ENCODE measurements around the gene AHDC1.

Gene AHDC1, protein sequence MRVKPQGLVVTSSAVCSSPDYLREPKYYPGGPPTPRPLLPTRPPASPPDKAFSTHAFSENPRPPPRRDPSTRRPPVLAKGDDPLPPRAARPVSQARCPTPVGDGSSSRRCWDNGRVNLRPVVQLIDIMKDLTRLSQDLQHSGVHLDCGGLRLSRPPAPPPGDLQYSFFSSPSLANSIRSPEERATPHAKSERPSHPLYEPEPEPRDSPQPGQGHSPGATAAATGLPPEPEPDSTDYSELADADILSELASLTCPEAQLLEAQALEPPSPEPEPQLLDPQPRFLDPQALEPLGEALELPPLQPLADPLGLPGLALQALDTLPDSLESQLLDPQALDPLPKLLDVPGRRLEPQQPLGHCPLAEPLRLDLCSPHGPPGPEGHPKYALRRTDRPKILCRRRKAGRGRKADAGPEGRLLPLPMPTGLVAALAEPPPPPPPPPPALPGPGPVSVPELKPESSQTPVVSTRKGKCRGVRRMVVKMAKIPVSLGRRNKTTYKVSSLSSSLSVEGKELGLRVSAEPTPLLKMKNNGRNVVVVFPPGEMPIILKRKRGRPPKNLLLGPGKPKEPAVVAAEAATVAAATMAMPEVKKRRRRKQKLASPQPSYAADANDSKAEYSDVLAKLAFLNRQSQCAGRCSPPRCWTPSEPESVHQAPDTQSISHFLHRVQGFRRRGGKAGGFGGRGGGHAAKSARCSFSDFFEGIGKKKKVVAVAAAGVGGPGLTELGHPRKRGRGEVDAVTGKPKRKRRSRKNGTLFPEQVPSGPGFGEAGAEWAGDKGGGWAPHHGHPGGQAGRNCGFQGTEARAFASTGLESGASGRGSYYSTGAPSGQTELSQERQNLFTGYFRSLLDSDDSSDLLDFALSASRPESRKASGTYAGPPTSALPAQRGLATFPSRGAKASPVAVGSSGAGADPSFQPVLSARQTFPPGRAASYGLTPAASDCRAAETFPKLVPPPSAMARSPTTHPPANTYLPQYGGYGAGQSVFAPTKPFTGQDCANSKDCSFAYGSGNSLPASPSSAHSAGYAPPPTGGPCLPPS (N-terminal part only)

GRCh38 chr1:27603681-27604578 lies at the start of gene AHDC1:
TSS of gene AHDC1 (minus strand) at chr1:27604144. CDS start at chr1:27552115, 52,029 bp downstream.
- H3K4me1 ChIP-seq (ENCODE audit: control insufficient read depth, insufficient read depth, low read length, unreplicated experiment) = peaks cover 41% of the 10 kb centered on the region
- H3K36me3 ChIP-seq (ENCODE audit: insufficient read depth, low read length) = no peaks in the 10 kb centered on the region
- peak within 1 kb of the TSS; percentile 52; the same call in 1 of the 2 replicates for H3K27ac ChIP-seq (ENCODE audit: low read depth, low read length)
- H3K27me3 ChIP-seq (ENCODE audit: insufficient read depth, low read length) = no peaks in the 10 kb centered on the region
- H3K4me3 ChIP-seq (ENCODE audit: low read depth, low read length) = peak within 1 kb of the TSS; percentile 92
- peaks cover 43% of the 10 kb centered on the region for H3K79me2 ChIP-seq (ENCODE audit: control insufficient read depth, insufficient read depth, low read length, unreplicated experiment)
- peak within 1 kb of the TSS; percentile 57 for H2AFZ ChIP-seq (ENCODE audit: low read length, unreplicated experiment)

DNA sequence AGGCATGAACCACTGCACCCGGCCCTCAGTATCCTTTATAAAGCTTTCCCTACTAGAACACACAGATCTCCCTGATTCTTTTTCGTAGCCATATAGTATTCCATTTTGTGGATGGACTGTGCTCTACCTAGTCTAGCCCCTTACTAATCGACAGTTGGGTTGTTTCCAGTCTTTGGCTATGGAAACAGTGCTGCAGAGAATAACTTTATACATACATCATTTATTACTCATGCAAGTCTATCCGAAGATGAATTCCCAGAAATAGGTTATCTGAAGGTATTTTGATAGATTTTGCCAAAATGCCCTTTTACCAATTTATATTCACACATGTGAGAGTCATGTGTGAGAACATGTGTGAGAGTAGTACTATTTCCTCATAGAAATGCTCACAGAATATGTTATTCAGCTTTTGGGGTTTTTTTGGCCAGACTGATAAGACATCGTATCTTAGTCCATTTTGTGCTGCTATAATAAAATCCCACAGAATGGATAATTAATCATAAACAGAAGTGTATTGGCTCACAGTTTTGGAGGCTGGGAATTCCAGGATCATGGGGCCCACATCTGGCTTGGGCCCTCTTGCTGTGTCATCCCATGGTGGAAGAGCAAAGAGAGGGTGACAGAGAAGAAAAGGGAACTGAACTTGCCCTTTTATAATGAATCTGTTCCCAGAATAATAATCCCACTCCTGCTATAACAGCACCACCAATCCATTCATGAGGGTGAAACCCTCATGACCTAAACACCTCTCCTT lies 48.3 kb upstream of the AHDC1 start:
- Histone ChIP-seq H2AFZ (ENCODE audit: low read length, unreplicated experiment) (no peak overlapping the region), H3K4me1 (ENCODE audit: control insufficient read depth, insufficient read depth, low read length, unreplicated experiment) (peaks cover 37% of the 10 kb centered on the region), H3K79me2 (ENCODE audit: control insufficient read depth, insufficient read depth, low read length, unreplicated experiment) (no peaks in the 10 kb centered on the region), H3K36me3 (ENCODE audit: insufficient read depth, low read length) (no peaks in the 10 kb centered on the region), H3K27ac (ENCODE audit: low read depth, low read length) (peak overlapping the region; percentile 60), H3K4me3 (ENCODE audit: low read depth, low read length) (no peak overlapping the region), H3K27me3 (ENCODE audit: insufficient read depth, low read length) (no peaks in the 10 kb centered on the region)

GRCh38 chr1:27650539-27651175 lies 46.7 kb upstream of the AHDC1 start:
- Histone ChIP-seq H3K27me3 (ENCODE audit: insufficient read depth, low read length) (no peaks in the 10 kb centered on the region), H3K4me1 (ENCODE audit: control insufficient read depth, insufficient read depth, low read length, unreplicated experiment) (peaks cover 28% of the 10 kb centered on the region), H2AFZ (ENCODE audit: low read length, unreplicated experiment) (peak overlapping the region; percentile 56), H3K79me2 (ENCODE audit: control insufficient read depth, insufficient read depth, low read length, unreplicated experiment) (no peaks in the 10 kb centered on the region), H3K4me3 (ENCODE audit: low read depth, low read length) (no peak overlapping the region), H3K27ac (ENCODE audit: low read depth, low read length) (peak overlapping the region; percentile 81), H3K36me3 (ENCODE audit: insufficient read depth, low read length) (no peaks in the 10 kb centered on the region)

GRCh38 chr1:27650171-27650538 lies 46.2 kb upstream of the AHDC1 start:
- peak overlapping the region; percentile 56 for H2AFZ ChIP-seq (ENCODE audit: low read length, unreplicated experiment)

GRCh38 chr1:27649306-27649635 lies 45.3 kb upstream of the AHDC1 start:
- Histone ChIP-seq H3K4me3 (ENCODE audit: low read depth, low read length) (no peak overlapping the region), H2AFZ (ENCODE audit: low read length, unreplicated experiment) (no peak overlapping the region), H3K27ac (ENCODE audit: low read depth, low read length) (no peak overlapping the region)

More at GRCh38 chr1:27650171-27650538, 46.2 kb upstream of the AHDC1 start:
- H3K4me1 ChIP-seq (ENCODE audit: control insufficient read depth, insufficient read depth, low read length, unreplicated experiment) = peaks cover 24% of the 10 kb centered on the region
- no peaks in the 10 kb centered on the region for H3K79me2 ChIP-seq (ENCODE audit: control insufficient read depth, insufficient read depth, low read length, unreplicated experiment)
- peak overlapping the region; percentile 81 for H3K27ac ChIP-seq (ENCODE audit: low read depth, low read length)
- no peaks in the 10 kb centered on the region for H3K36me3 ChIP-seq (ENCODE audit: insufficient read depth, low read length)
- H3K27me3 ChIP-seq (ENCODE audit: insufficient read depth, low read length) = no peaks in the 10 kb centered on the region
- H3K4me3 ChIP-seq (ENCODE audit: low read depth, low read length) = no peak overlapping the region

DNA sequence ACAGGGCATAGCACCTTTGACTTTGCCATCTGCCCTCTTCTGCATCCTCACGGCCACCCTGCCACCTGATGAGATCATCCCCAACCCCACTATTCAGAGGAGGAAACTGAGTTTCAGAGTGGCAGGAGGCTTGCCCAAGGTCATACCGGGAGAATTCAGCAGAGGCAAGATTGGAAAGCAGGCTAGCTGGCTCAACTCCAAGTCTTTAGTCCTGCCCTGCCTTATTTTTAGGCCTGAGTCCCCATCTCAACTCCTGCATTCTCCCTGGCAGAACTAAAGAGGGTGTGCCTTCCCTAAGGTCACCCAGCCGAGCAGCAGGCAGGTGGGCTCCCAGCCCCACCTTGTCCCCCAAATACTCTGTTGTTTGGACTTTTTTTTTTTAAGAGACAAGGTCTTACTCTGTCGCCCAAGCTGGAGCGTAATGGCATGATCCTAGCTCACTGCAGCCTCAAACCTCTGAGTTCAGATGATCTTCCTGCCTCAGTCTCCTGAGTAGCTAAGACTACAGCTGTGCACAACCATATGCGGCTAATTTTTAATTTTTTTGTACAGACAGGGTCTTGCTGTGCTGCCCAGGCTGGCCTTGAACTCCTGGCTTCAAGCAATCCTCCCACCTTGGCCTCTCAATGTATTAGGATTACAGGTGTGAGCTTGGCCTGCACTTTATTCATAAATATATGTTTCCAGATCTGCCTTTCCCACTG lies 44.8 kb upstream of the AHDC1 start:
- Histone ChIP-seq H3K4me1 (ENCODE audit: control insufficient read depth, insufficient read depth, low read length, unreplicated experiment) (peaks cover 24% of the 10 kb centered on the region), H3K79me2 (ENCODE audit: control insufficient read depth, insufficient read depth, low read length, unreplicated experiment) (no peaks in the 10 kb centered on the region), H3K4me3 (ENCODE audit: low read depth, low read length) (no peak overlapping the region), H3K36me3 (ENCODE audit: insufficient read depth, low read length) (no peaks in the 10 kb centered on the region), H3K27me3 (ENCODE audit: insufficient read depth, low read length) (no peaks in the 10 kb centered on the region), H2AFZ (ENCODE audit: low read length, unreplicated experiment) (no peak overlapping the region), H3K27ac (ENCODE audit: low read depth, low read length) (no peak overlapping the region)

More at GRCh38 chr1:27649306-27649635, 45.3 kb upstream of the AHDC1 start:
- Histone ChIP-seq H3K27me3 (ENCODE audit: insufficient read depth, low read length) (no peaks in the 10 kb centered on the region), H3K79me2 (ENCODE audit: control insufficient read depth, insufficient read depth, low read length, unreplicated experiment) (no peaks in the 10 kb centered on the region), H3K4me1 (ENCODE audit: control insufficient read depth, insufficient read depth, low read length, unreplicated experiment) (peaks cover 24% of the 10 kb centered on the region), H3K36me3 (ENCODE audit: insufficient read depth, low read length) (no peaks in the 10 kb centered on the region)

GRCh38 chr1:27647328-27647727 lies 43.4 kb upstream of the AHDC1 start:
- no peak overlapping the region for H3K27ac ChIP-seq (ENCODE audit: low read depth, low read length)
- H2AFZ ChIP-seq (ENCODE audit: low read length, unreplicated experiment) = no peak overlapping the region
- no peaks in the 10 kb centered on the region for H3K79me2 ChIP-seq (ENCODE audit: control insufficient read depth, insufficient read depth, low read length, unreplicated experiment)
- no peaks in the 10 kb centered on the region for H3K27me3 ChIP-seq (ENCODE audit: insufficient read depth, low read length)
- H3K4me3 ChIP-seq (ENCODE audit: low read depth, low read length) = no peak overlapping the region
- peaks cover 20% of the 10 kb centered on the region for H3K4me1 ChIP-seq (ENCODE audit: control insufficient read depth, insufficient read depth, low read length, unreplicated experiment)
- H3K36me3 ChIP-seq (ENCODE audit: insufficient read depth, low read length) = no peaks in the 10 kb centered on the region

GRCh38 chr1:27646676-27647075 lies 42.7 kb upstream of the AHDC1 start:
- no peak overlapping the region for H3K27ac ChIP-seq (ENCODE audit: low read depth, low read length)
- H2AFZ ChIP-seq (ENCODE audit: low read length, unreplicated experiment) = no peak overlapping the region
- no peaks in the 10 kb centered on the region for H3K79me2 ChIP-seq (ENCODE audit: control insufficient read depth, insufficient read depth, low read length, unreplicated experiment)
- H3K36me3 ChIP-seq (ENCODE audit: insufficient read depth, low read length) = no peaks in the 10 kb centered on the region
- no peak overlapping the region for H3K4me3 ChIP-seq (ENCODE audit: low read depth, low read length)
- peaks cover 15% of the 10 kb centered on the region for H3K4me1 ChIP-seq (ENCODE audit: control insufficient read depth, insufficient read depth, low read length, unreplicated experiment)
- H3K27me3 ChIP-seq (ENCODE audit: insufficient read depth, low read length) = no peaks in the 10 kb centered on the region

DNA sequence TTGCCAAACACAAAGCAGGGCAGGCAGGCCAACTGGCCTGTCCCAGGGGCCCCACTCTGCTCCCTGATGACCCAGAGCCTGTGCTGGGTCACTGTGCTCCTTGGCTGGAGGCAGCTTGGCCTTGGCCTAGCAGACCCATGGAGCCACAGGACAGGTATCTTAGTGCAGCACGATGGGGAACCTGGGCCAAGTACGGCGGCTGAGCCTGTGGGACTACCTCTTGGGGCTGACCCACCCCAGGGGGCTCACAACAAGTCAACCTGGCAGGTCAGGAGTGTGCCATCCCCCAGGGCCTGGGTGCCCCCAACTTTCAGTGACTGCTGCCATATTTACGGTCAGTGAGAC lies 41.1 kb upstream of the AHDC1 start:
- no peaks in the 10 kb centered on the region for H3K79me2 ChIP-seq (ENCODE audit: control insufficient read depth, insufficient read depth, low read length, unreplicated experiment)
- no peaks in the 10 kb centered on the region for H3K36me3 ChIP-seq (ENCODE audit: insufficient read depth, low read length)
- H2AFZ ChIP-seq (ENCODE audit: low read length, unreplicated experiment) = no peak overlapping the region
- H3K4me3 ChIP-seq (ENCODE audit: low read depth, low read length) = no peak overlapping the region
- H3K27ac ChIP-seq (ENCODE audit: low read depth, low read length) = no peak overlapping the region
- H3K27me3 ChIP-seq (ENCODE audit: insufficient read depth, low read length) = no peaks in the 10 kb centered on the region
- H3K4me1 ChIP-seq (ENCODE audit: control insufficient read depth, insufficient read depth, low read length, unreplicated experiment) = peaks cover 3% of the 10 kb centered on the region

Measured in ACC112 (cell line).